Liver (tissue), 9 donors: ENCODE results near the gene RNF19B. TPM values are rescaled to one million over a fixed set of nuclear protein-coding genes. Genes with fewer than 3 reads are reported as not detected.

Experiments
- DNase-seq: peaks from one replicate; pipeline ENCODE4 v3.0.0-alpha.2; 2017; ENCODE audit warnings: low spot score
- H3K27ac ChIP-seq, 2 donors: one replicate each; pipeline ENCODE4 v1.7.0; 2013; ENCODE audit warnings: inconsistent platforms in 2 of 2, low read length in 2 of 2, control low read depth in 1 of 2, low read depth in 1 of 2, mild to moderate bottlenecking in 1 of 2
- H3K27me3 ChIP-seq, 4 donors: one replicate each; pipeline versions ENCODE4 v1.6.1 to v1.7.0; 2013; ENCODE audit warnings: low read length in 3 of 4, inconsistent platforms in 1 of 4, mild to moderate bottlenecking in 1 of 4, moderate library complexity in 1 of 4; ENCODE audit not compliant: control insufficient read depth in 4 of 4, insufficient read depth in 4 of 4
- H3K36me3 ChIP-seq, 4 donors: one replicate each; pipeline versions ENCODE4 v1.6.1 to v1.7.0; 2013; ENCODE audit warnings: low read length in 3 of 4, mild to moderate bottlenecking in 3 of 4, low read depth in 1 of 4, moderate library complexity in 1 of 4; ENCODE audit not compliant: control insufficient read depth in 4 of 4, insufficient read depth in 3 of 4
- H3K4me1 ChIP-seq, 4 donors: one replicate each; pipeline versions ENCODE4 v1.6.1 to v1.7.0; 2013; ENCODE audit warnings: low read length in 3 of 4, mild to moderate bottlenecking in 3 of 4, moderate library complexity in 1 of 4; ENCODE audit not compliant: control insufficient read depth in 4 of 4, insufficient read depth in 4 of 4
- H3K4me3 ChIP-seq, 3 donors: one replicate each; pipeline versions ENCODE4 v1.6.1 to v1.7.0; 2013; ENCODE audit warnings: low read length in 3 of 3, control low read depth in 1 of 3, low read depth in 1 of 3, mild to moderate bottlenecking in 1 of 3
- H3K9ac ChIP-seq, 2 donors: one replicate each; pipeline ENCODE4 v1.7.0; 2013; ENCODE audit warnings: low read length in 2 of 2, mild to moderate bottlenecking in 2 of 2, moderate library complexity in 2 of 2, control low read depth in 1 of 2, low read depth in 1 of 2
- H3K9me3 ChIP-seq, 4 donors: one replicate each; pipeline versions ENCODE4 v1.6.1 to v1.7.0; 2013; ENCODE audit warnings: low read length in 3 of 4; ENCODE audit not compliant: control insufficient read depth in 4 of 4
- FOXA1 ChIP-seq: IDR thresholded peaks from 2 replicates; pipeline ENCODE4 v1.6.1; 2016; ENCODE audit warnings: antibody characterized with exemption
- HNF4A ChIP-seq, 2 donors: conservative IDR thresholded peaks; 2 replicates each; pipeline ENCODE4 v1.6.1; 2016; ENCODE audit warnings: antibody characterized with exemption in 2 of 2, mild to moderate bottlenecking in 2 of 2
- JUND ChIP-seq, 2 donors: IDR thresholded peaks; 2 replicates each; pipeline ENCODE4 v1.6.1; 2016; ENCODE audit warnings: antibody characterized with exemption in 2 of 2
- NR2F2 ChIP-seq: IDR thresholded peaks from 2 replicates; pipeline ENCODE4 v1.6.1; 2016; ENCODE audit warnings: antibody characterized with exemption
- RAD21 ChIP-seq, 2 donors: IDR thresholded peaks; 2 replicates each; pipeline ENCODE4 v1.6.1; 2016; ENCODE audit warnings: antibody characterized with exemption in 2 of 2, mild to moderate bottlenecking in 2 of 2
- RXRA ChIP-seq, 2 donors: IDR thresholded peaks; 2 replicates each; pipeline ENCODE4 v1.6.1; 2017 to 2018; ENCODE audit warnings: antibody characterized with exemption in 2 of 2, mild to moderate bottlenecking in 1 of 2
- SP1 ChIP-seq: IDR thresholded peaks from 2 replicates; pipeline ENCODE4 v1.6.1; 2018; ENCODE audit warnings: antibody characterized with exemption, mild to moderate bottlenecking
- TAF1 ChIP-seq: conservative IDR thresholded peaks from 2 replicates; pipeline ENCODE4 v1.6.1; 2016; ENCODE audit warnings: antibody characterized with exemption, mild to moderate bottlenecking
- WGBS: extraction: QIAGEN DNeasy Blood & Tissue Kit; methylation state at CpG from one replicate; pipeline ENCODE4 v1.1.7; 2013; 5-methylcytosine and 5-hydroxymethylcytosine counted together
- polyA plus RNA-seq, 2 donors: library from polyadenylated mRNA; stranded (reverse) in 1 of 2; unstranded in 1 of 2; fragments of 200-250 nt in 1 of 2; fragments of >200 nt in 1 of 2; fragmentation: Nextera tagmentation in 1 of 2; extraction: Ambion mirVana in 1 of 2; gene quantifications; one replicate each; pipeline versions ENCODE4 v1.2.1 to v1.2.3, GENCODE V29; 2013 to 2015
- total RNA-seq, 2 donors: library from RNA; depleted of rRNA; stranded (reverse); fragments of >200 nt; gene quantifications; one replicate each; pipeline ENCODE4 v1.2.3, GENCODE V29; 2014
- TF ChIP-seq, protein P1 (sequence below): IDR thresholded peaks from 2 replicates; pipeline ENCODE4 v1.6.1; 2016; ENCODE audit warnings: antibody characterized with exemption, mild to moderate bottlenecking
- TF ChIP-seq, protein P2 (sequence below): IDR thresholded peaks from 2 replicates; pipeline ENCODE4 v1.6.1; 2016; ENCODE audit warnings: antibody characterized with exemption
- TF ChIP-seq, protein P3 (sequence below): fragments of 150-350 bp; IDR thresholded peaks from 2 replicates; pipeline ENCODE4 v1.5.1; 2017; ENCODE audit warnings: improper control_type of control experiment, low read depth, low read length; ENCODE audit not compliant: missing input control
- TF ChIP-seq, protein P4 (sequence below): IDR thresholded peaks from 2 replicates; pipeline ENCODE4 v1.6.1; 2016; ENCODE audit warnings: antibody characterized with exemption
- donor health status: healthy.
- donor health status: healthy.
- donor health status: healthy.
- donor health status: healthy.
- donor health status: healthy.

RNF19B gene
- total and polyA plus RNA-seq, 4 donors = 2.2 to 8.3 (median 5.0) TPM

DNA sequence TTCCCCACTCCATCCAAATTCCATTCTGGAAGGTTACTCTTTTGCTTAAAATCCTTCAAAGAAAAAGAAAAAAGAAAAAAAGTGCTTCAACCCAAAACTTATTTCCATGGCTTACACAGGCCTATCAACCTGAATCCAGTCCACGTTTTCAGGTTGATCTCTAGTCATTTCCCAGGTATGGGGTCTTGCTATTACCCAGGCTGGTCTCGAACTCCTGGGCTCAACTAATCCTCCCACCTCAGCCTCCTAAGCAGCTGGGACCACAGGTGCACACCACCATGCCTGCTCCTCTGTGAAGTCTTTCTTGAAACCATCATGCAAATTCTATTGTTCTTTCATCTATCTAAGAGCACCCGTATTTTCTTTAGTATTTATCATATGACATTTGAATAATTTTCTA is 7.6 kb downstream of the RNF19B start:
- H3K36me3 ChIP-seq = no peaks in the 10 kb centered on the region

DNA sequence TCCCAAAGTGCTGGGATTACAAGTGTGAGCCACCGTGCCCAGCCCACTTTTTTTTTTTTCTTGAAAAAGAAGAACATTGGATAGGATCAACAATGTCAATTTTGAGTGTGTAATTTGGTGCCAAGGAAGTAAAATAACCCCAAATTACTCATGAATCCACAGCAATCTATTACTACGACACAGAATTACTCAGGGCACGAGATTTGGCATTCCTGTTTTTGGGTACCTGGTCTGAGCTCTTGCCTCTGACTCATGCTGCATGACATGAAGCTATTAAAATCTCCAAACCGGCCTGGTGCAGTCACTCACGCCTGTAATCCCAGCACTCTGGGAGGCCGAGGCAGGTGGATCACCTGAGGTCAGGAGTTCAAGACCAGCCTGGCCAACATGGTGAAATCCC is 10.4 kb downstream of the RNF19B start:
- no peak for DNase-seq
- no peak overlapping the region for H3K9ac ChIP-seq
- H3K36me3 ChIP-seq = no peaks in the 10 kb centered on the region
- no peaks in the 10 kb centered on the region for H3K9me3 ChIP-seq
- no peaks in the 10 kb centered on the region for H3K27me3 ChIP-seq
- TF ChIP-seq, protein P1, sequence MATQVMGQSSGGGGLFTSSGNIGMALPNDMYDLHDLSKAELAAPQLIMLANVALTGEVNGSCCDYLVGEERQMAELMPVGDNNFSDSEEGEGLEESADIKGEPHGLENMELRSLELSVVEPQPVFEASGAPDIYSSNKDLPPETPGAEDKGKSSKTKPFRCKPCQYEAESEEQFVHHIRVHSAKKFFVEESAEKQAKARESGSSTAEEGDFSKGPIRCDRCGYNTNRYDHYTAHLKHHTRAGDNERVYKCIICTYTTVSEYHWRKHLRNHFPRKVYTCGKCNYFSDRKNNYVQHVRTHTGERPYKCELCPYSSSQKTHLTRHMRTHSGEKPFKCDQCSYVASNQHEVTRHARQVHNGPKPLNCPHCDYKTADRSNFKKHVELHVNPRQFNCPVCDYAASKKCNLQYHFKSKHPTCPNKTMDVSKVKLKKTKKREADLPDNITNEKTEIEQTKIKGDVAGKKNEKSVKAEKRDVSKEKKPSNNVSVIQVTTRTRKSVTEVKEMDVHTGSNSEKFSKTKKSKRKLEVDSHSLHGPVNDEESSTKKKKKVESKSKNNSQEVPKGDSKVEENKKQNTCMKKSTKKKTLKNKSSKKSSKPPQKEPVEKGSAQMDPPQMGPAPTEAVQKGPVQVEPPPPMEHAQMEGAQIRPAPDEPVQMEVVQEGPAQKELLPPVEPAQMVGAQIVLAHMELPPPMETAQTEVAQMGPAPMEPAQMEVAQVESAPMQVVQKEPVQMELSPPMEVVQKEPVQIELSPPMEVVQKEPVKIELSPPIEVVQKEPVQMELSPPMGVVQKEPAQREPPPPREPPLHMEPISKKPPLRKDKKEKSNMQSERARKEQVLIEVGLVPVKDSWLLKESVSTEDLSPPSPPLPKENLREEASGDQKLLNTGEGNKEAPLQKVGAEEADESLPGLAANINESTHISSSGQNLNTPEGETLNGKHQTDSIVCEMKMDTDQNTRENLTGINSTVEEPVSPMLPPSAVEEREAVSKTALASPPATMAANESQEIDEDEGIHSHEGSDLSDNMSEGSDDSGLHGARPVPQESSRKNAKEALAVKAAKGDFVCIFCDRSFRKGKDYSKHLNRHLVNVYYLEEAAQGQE = no peak
- 94% methylated on average over 6 of the region's 6 CpGs for WGBS
- no peak overlapping the region for H3K27ac ChIP-seq
- H3K4me1 ChIP-seq = peaks cover 4 to 6% (median 5%) of the 10 kb centered on the region in 4 donors
- H3K4me3 ChIP-seq = no peak overlapping the region

More for the DNA sequence above, 7.6 kb downstream of the RNF19B start:
- TF ChIP-seq, protein P2, sequence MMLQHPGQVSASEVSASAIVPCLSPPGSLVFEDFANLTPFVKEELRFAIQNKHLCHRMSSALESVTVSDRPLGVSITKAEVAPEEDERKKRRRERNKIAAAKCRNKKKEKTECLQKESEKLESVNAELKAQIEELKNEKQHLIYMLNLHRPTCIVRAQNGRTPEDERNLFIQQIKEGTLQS = no peak
- TF ChIP-seq, protein P3, sequence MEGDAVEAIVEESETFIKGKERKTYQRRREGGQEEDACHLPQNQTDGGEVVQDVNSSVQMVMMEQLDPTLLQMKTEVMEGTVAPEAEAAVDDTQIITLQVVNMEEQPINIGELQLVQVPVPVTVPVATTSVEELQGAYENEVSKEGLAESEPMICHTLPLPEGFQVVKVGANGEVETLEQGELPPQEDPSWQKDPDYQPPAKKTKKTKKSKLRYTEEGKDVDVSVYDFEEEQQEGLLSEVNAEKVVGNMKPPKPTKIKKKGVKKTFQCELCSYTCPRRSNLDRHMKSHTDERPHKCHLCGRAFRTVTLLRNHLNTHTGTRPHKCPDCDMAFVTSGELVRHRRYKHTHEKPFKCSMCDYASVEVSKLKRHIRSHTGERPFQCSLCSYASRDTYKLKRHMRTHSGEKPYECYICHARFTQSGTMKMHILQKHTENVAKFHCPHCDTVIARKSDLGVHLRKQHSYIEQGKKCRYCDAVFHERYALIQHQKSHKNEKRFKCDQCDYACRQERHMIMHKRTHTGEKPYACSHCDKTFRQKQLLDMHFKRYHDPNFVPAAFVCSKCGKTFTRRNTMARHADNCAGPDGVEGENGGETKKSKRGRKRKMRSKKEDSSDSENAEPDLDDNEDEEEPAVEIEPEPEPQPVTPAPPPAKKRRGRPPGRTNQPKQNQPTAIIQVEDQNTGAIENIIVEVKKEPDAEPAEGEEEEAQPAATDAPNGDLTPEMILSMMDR = no peak
- no peak for TF ChIP-seq FOXA1
- TF ChIP-seq SP1 = no peak
- TF ChIP-seq RXRA (IDR thresholded peaks at IDR 0.05) = no peak
- TF ChIP-seq, protein P4, sequence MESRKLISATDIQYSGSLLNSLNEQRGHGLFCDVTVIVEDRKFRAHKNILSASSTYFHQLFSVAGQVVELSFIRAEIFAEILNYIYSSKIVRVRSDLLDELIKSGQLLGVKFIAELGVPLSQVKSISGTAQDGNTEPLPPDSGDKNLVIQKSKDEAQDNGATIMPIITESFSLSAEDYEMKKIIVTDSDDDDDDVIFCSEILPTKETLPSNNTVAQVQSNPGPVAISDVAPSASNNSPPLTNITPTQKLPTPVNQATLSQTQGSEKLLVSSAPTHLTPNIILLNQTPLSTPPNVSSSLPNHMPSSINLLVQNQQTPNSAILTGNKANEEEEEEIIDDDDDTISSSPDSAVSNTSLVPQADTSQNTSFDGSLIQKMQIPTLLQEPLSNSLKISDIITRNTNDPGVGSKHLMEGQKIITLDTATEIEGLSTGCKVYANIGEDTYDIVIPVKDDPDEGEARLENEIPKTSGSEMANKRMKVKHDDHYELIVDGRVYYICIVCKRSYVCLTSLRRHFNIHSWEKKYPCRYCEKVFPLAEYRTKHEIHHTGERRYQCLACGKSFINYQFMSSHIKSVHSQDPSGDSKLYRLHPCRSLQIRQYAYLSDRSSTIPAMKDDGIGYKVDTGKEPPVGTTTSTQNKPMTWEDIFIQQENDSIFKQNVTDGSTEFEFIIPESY = no peak
- no peak for TF ChIP-seq NR2F2
- no peak for TF ChIP-seq JUND (IDR thresholded peaks at IDR 0.05)
- TF ChIP-seq TAF1 = no peak
- no peak for TF ChIP-seq HNF4A (conservative IDR thresholded peaks at IDR 0.05)
- TF ChIP-seq, protein P1 = no peak
- TF ChIP-seq RAD21 (IDR thresholded peaks at IDR 0.05) = no peak
- Histone ChIP-seq H3K4me1 (peaks cover 0 to 4% (median 3%) of the 10 kb centered on the region in 4 donors), H3K27ac (no peak overlapping the region), H3K27me3 (no peaks in the 10 kb centered on the region), H3K9me3 (no peaks in the 10 kb centered on the region), H3K4me3 (no peak overlapping the region), H3K9ac (no peak overlapping the region)
- no peak for DNase-seq
- 89% methylated on average over 3 of the region's 3 CpGs for WGBS
